GM23338 (cell line): ENCODE results near the gene KCNMA1. TPM values are rescaled to one million over a fixed set of nuclear protein-coding genes. Genes with fewer than 3 reads are reported as not detected.

Experiments
- ATAC-seq: fragments of 200-7000 bp; cut with Tn5 transposase; 3 replicates; pipeline ENCODE4 v1.9.1; 2020
- DNase-seq: peaks from one replicate; pipeline ENCODE4 v3.0.0-alpha.2; 2015; ENCODE audit warnings: low spot score
- H2AFZ ChIP-seq: fragments of 200-600 bp; sonication (generic); 2 replicates; pipeline ENCODE4 v1.8.0; 2016; ENCODE audit warnings: antibody characterized with exemption, mild to moderate bottlenecking, moderate library complexity
- H3F3A ChIP-seq: fragments of 200-600 bp; sonication (generic); replicated peaks from 2 replicates; pipeline ENCODE4 v1.8.0; 2017; ENCODE audit warnings: antibody characterized with exemption, mixed run types, low read depth
- H3K27ac ChIP-seq: fragments of 200-600 bp; sonication (generic); 2 replicates; pipeline ENCODE4 v1.6.1; 2016; ENCODE audit warnings: low read depth
- H3K27me3 ChIP-seq: fragments of 200-600 bp; sonication (generic); 2 replicates; pipeline ENCODE4 v1.8.0; 2016; ENCODE audit warnings: mild to moderate bottlenecking, mixed run types, moderate library complexity; ENCODE audit not compliant: insufficient read depth
- H3K36me3 ChIP-seq: fragments of 200-600 bp; sonication (generic); 2 replicates; pipeline ENCODE4 v1.8.0; 2016; ENCODE audit warnings: mild to moderate bottlenecking; ENCODE audit not compliant: insufficient read depth
- H3K4me1 ChIP-seq: fragments of 200-600 bp; sonication (generic); 2 replicates; pipeline ENCODE4 v1.8.0; 2016; ENCODE audit warnings: mild to moderate bottlenecking, moderate library complexity; ENCODE audit not compliant: insufficient read depth
- H3K4me2 ChIP-seq: fragments of 200-600 bp; sonication (generic); 2 replicates; pipeline ENCODE4 v1.7.1; 2017; ENCODE audit warnings: mixed run types
- H3K4me3 ChIP-seq: fragments of 200-600 bp; sonication (generic); 2 replicates; pipeline ENCODE4 v1.6.1; 2016; ENCODE audit warnings: mixed run types
- H3K79me2 ChIP-seq: fragments of 200-600 bp; sonication (generic); replicated peaks from 2 replicates; pipeline ENCODE4 v1.8.0; 2017; ENCODE audit warnings: mild to moderate bottlenecking; ENCODE audit not compliant: insufficient read depth
- H3K9me2 ChIP-seq: fragments of 200-600 bp; sonication (generic); 2 replicates; pipeline ENCODE4 v1.8.0; 2017; ENCODE audit not compliant: insufficient read depth
- H4K20me1 ChIP-seq: fragments of 200-600 bp; sonication (generic); replicated peaks from 2 replicates; pipeline ENCODE4 v1.8.0; 2017; ENCODE audit warnings: mild to moderate bottlenecking; ENCODE audit not compliant: insufficient read depth
- H3K27ac Mint-ChIP-seq: 2 replicates; pipeline ENCODE4 v1.8.0; 2020; ENCODE audit warnings: inconsistent platforms, mild to moderate bottlenecking, moderate library complexity, mixed read lengths
- H3K27me3 Mint-ChIP-seq: 3 replicates; pipeline ENCODE4 v1.8.0; 2022; ENCODE audit warnings: low read depth, mild to moderate bottlenecking, moderate library complexity, mixed read lengths, inconsistent platforms; ENCODE audit not compliant: insufficient read depth, poor library complexity
- H3K36me3 Mint-ChIP-seq: 3 replicates; pipeline ENCODE4 v1.8.0; 2021; ENCODE audit warnings: low read depth, mild to moderate bottlenecking, inconsistent platforms, moderate library complexity, mixed read lengths
- H3K4me1 Mint-ChIP-seq: 3 replicates; pipeline ENCODE4 v1.8.0; 2020; ENCODE audit warnings: mild to moderate bottlenecking, inconsistent platforms, mixed read lengths
- H3K4me3 Mint-ChIP-seq: 3 replicates; pipeline ENCODE4 v1.8.0; 2021; ENCODE audit warnings: moderate library complexity, mild to moderate bottlenecking, inconsistent platforms, mixed read lengths
- H3K9me3 Mint-ChIP-seq: 3 replicates; pipeline ENCODE4 v1.8.0; 2020; ENCODE audit warnings: moderate library complexity, mild to moderate bottlenecking, inconsistent platforms, mixed read lengths
- CREB1 ChIP-seq: fragments of 250-450 bp; sonication (Bioruptor Pico); IDR thresholded peaks from 2 replicates; pipeline ENCODE4 v1.5.0; 2020; ENCODE audit warnings: low read depth, mild to moderate bottlenecking, moderate library complexity
- CTCF ChIP-seq, 2 experiments: fragments of 200-600 bp in 1 of 2; sonication (generic) in 1 of 2; conservative IDR thresholded peaks; 2 replicates each; pipeline versions ENCODE4 v1.5.1 to v1.6.1; 2016 to 2017; ENCODE audit warnings: antibody characterized with exemption in 2 of 2, low read depth in 2 of 2, mild to moderate bottlenecking in 2 of 2, moderate library complexity in 1 of 2
- ETS1 ChIP-seq: IDR thresholded peaks from 2 replicates; pipeline ENCODE4 v1.6.1; 2016; ENCODE audit warnings: antibody characterized with exemption
- EZH2 ChIP-seq: fragments of 200-600 bp; sonication (generic); IDR thresholded peaks from one replicate; pipeline ENCODE4 v1.8.0; 2017; ENCODE audit warnings: antibody characterized with exemption, mild to moderate bottlenecking, low read depth; ENCODE audit not compliant: unreplicated experiment
- EZH2phosphoT487 ChIP-seq: fragments of 200-600 bp; sonication (generic); IDR thresholded peaks from one replicate; pipeline ENCODE4 v1.8.1; 2018; ENCODE audit warnings: antibody characterized with exemption; ENCODE audit not compliant: unreplicated experiment
- NANOG ChIP-seq: IDR thresholded peaks from 2 replicates; pipeline ENCODE4 v1.6.1; 2016; ENCODE audit warnings: antibody characterized with exemption, borderline replicate concordance
- POLR2AphosphoS5 ChIP-seq: IDR thresholded peaks from 2 replicates; pipeline ENCODE4 v1.6.1; 2016; ENCODE audit warnings: antibody characterized with exemption, low read depth
- REST ChIP-seq: IDR thresholded peaks from one replicate; pipeline ENCODE4 v1.6.1; 2018; ENCODE audit warnings: antibody characterized with exemption; ENCODE audit not compliant: unreplicated experiment
- STAT1 ChIP-seq: IDR thresholded peaks from one replicate; pipeline ENCODE4 v1.6.1; 2016; ENCODE audit warnings: antibody characterized with exemption; ENCODE audit not compliant: unreplicated experiment
- ZNF114 ChIP-seq: fragments of 250-450 bp; sonication (Bioruptor Pico); IDR thresholded peaks from 2 replicates; pipeline ENCODE4 v1.5.0; 2020; ENCODE audit warnings: mild to moderate bottlenecking, moderate library complexity
- ZNF331 ChIP-seq: fragments of 250-450 bp; sonication (Bioruptor Pico); IDR thresholded peaks from 2 replicates; pipeline ENCODE4 v1.5.0; 2020; ENCODE audit warnings: low read depth, mild to moderate bottlenecking, moderate library complexity
- polyA plus RNA-seq: library from polyadenylated mRNA; unstranded; fragments of >200 nt; fragmentation: Nextera tagmentation; extraction: Ambion mirVana; gene quantifications from 2 replicates; pipeline ENCODE4 v1.2.1, GENCODE V29; 2016
- total RNA-seq: library from RNA; depleted of rRNA; stranded (reverse); fragments of >200 nt; shearing (Covaris generic); gene quantifications from 2 replicates; pipeline ENCODE4 v1.2.3, GENCODE V29; 2014

Gene KCNMA1
- total and polyA plus RNA-seq, 2 experiments from 2014 or later: 8.2 to 9.0 TPM

- Mint-ChIP-seq H3K27me3 (peaks cover 10% of the 10 kb centered on the region), H3K4me3 (no peak overlapping the region), H3K27ac (no peak overlapping the region), H3K9me3 (no peaks in the 10 kb centered on the region; the same call in 2 of the 3 replicates), H3K4me1 (no peaks in the 10 kb centered on the region; the same call in 1 of the 3 replicates), H3K36me3 (no peaks in the 10 kb centered on the region)
- Histone ChIP-seq H3F3A (no peaks in the 10 kb centered on the region), H3K9me2 (0 out of 2 replicates have a peak, but pooled peaks cover 3% of the 10 kb centered on the region), H4K20me1 (no peaks in the 10 kb centered on the region), H3K4me3 (no peak overlapping the region), H2AFZ (no peak overlapping the region), H3K27me3 (no peaks in the 10 kb centered on the region), H3K79me2 (no peaks in the 10 kb centered on the region), H3K36me3 (no peaks in the 10 kb centered on the region), H3K4me1 (no peaks in the 10 kb centered on the region; the same call in 1 of the 2 replicates), H3K27ac (no peak overlapping the region), H3K4me2 (no peak overlapping the region)
- ATAC-seq (no peak), DNase-seq (no peak)
- TF ChIP-seq REST: no peak
- no peak for TF ChIP-seq EZH2phosphoT487
- TF ChIP-seq CREB1 (CRISPR knock-in tag): no peak
- no peak for TF ChIP-seq ZNF114
- TF ChIP-seq ETS1: no peak
These were observed 32.3 kb upstream of the KCNMA1 start for GRCh38 chr10:77669892-77670291.

GRCh38 chr10:77667426-77668324 is 30.1 kb upstream of the KCNMA1 start:
- ATAC-seq (no peak), DNase-seq (no peak)
- no peaks in the 10 kb centered on the region for H3K79me2 ChIP-seq
- H4K20me1 ChIP-seq: no peaks in the 10 kb centered on the region
- Mint-ChIP-seq H3K27me3 (peaks cover 8% of the 10 kb centered on the region), H3K9me3 (no peaks in the 10 kb centered on the region), H3K4me3 (no peak overlapping the region), H3K4me1 (no peaks in the 10 kb centered on the region; the same call in 1 of the 3 replicates), H3K36me3 (no peaks in the 10 kb centered on the region), H3K27ac (no peak overlapping the region)
- no peak overlapping the region for H3K4me2 ChIP-seq
- no peaks in the 10 kb centered on the region; the same call in 1 of the 2 replicates for H3K4me1 ChIP-seq
- 0 out of 2 replicates have a peak, but pooled peaks cover 3% of the 10 kb centered on the region for H3K9me2 ChIP-seq
- no peak overlapping the region for H3K27ac ChIP-seq
- H3K27me3 ChIP-seq: no peaks in the 10 kb centered on the region
- TF ChIP-seq POLR2AphosphoS5 (no peak), CREB1 (CRISPR knock-in tag) (no peak), NANOG (no peak), REST (no peak), STAT1 (no peak), ZNF331 (no peak), ZNF114 (no peak), EZH2 (no peak), CTCF (conservative IDR thresholded peaks at IDR 0.05; ENCODE audit: low read depth in 2 of 2) (no peak)
- H2AFZ ChIP-seq: no peak overlapping the region
- no peaks in the 10 kb centered on the region for H3F3A ChIP-seq
- H3K36me3 ChIP-seq: no peaks in the 10 kb centered on the region
- H3K4me3 ChIP-seq: no peak overlapping the region
